HepG2 (cell line): ENCODE results near the gene NOL12. TPM values are rescaled to one million over a fixed set of nuclear protein-coding genes. Genes with fewer than 3 reads are reported as not detected.

Experiments used
- ATF7-NPFF ChIP-seq: sonication (generic); formaldehyde crosslinking; IDR thresholded peaks from 2 replicates; pipeline ENCODE4 v1.8.1; 2023; ENCODE audit warnings: mild to moderate bottlenecking, low read depth, missing genetic modification reagents, moderate library complexity
- CENPX ChIP-seq: sonication (generic); formaldehyde crosslinking; IDR thresholded peaks from 2 replicates; pipeline ENCODE4 v1.9.0; 2021; ENCODE audit warnings: mild to moderate bottlenecking, missing genetic modification reagents, moderate library complexity
- CTCF ChIP-seq: sonication (generic); formaldehyde crosslinking; IDR thresholded peaks from 2 replicates; pipeline ENCODE4 v1.5.0; 2020; ENCODE audit warnings: mild to moderate bottlenecking, missing genetic modification reagents, moderate library complexity
- DNMT1 ChIP-seq: sonication (generic); formaldehyde crosslinking; IDR thresholded peaks from 2 replicates; pipeline ENCODE4 v1.5.1; 2020; ENCODE audit warnings: mild to moderate bottlenecking, missing genetic modification reagents
- GABPA ChIP-seq, 2 experiments: IDR thresholded peaks; 2 replicates each; pipeline ENCODE4 v1.6.1; 2011 to 2016; ENCODE audit warnings: low read depth in 2 of 2, low read length in 1 of 2, missing biosample characterization in 1 of 2, missing genetic modification characterization in 1 of 2
- GZF1 ChIP-seq: sonication (generic); formaldehyde crosslinking; IDR thresholded peaks from 2 replicates; pipeline ENCODE4 v1.5.1; 2020; ENCODE audit warnings: mild to moderate bottlenecking, missing genetic modification reagents
- HNRNPH1 ChIP-seq: fragments of 200-400 bp; formaldehyde crosslinking; optimal IDR thresholded peaks from 2 replicates; pipeline ENCODE3; 2017; ENCODE audit warnings: mild to moderate bottlenecking, low read depth, low read length
- MBNL3 ChIP-seq: fragments of 250-450 bp; sonication (Bioruptor Pico); conservative IDR thresholded peaks from 2 replicates; pipeline ENCODE4 v1.8.0; 2022; ENCODE audit warnings: mild to moderate bottlenecking, inconsistent platforms
- MEF2D ChIP-seq: sonication (generic); formaldehyde crosslinking; IDR thresholded peaks from 2 replicates; pipeline ENCODE4 v1.5.1; 2020; ENCODE audit warnings: mild to moderate bottlenecking, missing genetic modification reagents
- MYNN ChIP-seq: sonication (generic); formaldehyde crosslinking; IDR thresholded peaks from 2 replicates; pipeline ENCODE4 v1.4.0; 2020; ENCODE audit warnings: mild to moderate bottlenecking, low read depth, missing genetic modification reagents
- NR3C1 ChIP-seq: sonication (generic); formaldehyde crosslinking; IDR thresholded peaks from 2 replicates; pipeline ENCODE4 v1.4.0; 2020; ENCODE audit warnings: missing genetic modification reagents
- RBM22 ChIP-seq: fragments of 200-400 bp; formaldehyde crosslinking; optimal IDR thresholded peaks from 2 replicates; pipeline ENCODE3; 2017; ENCODE audit warnings: mild to moderate bottlenecking, low read length, moderate library complexity
- REPIN1 ChIP-seq: sonication (generic); formaldehyde crosslinking; IDR thresholded peaks from 2 replicates; pipeline ENCODE4 v1.8.0; 2022; ENCODE audit warnings: missing genetic modification reagents, low read depth, mild to moderate bottlenecking, borderline replicate concordance
- SMAD9 ChIP-seq: sonication (generic); formaldehyde crosslinking; IDR thresholded peaks from 2 replicates; pipeline ENCODE4 v1.5.1; 2020; ENCODE audit warnings: mild to moderate bottlenecking, missing genetic modification reagents
- SMARCC2 ChIP-seq: fragments of 450-650 bp; IDR thresholded peaks from 2 replicates; pipeline ENCODE4 v1.6.1; 2017; ENCODE audit warnings: antibody characterized with exemption, mild to moderate bottlenecking
- SRSF4 ChIP-seq: fragments of 200-400 bp; formaldehyde crosslinking; IDR thresholded peaks from one replicate; pipeline ENCODE4 v1.6.1; 2018; ENCODE audit warnings: mild to moderate bottlenecking, low read depth, low read length, moderate library complexity; ENCODE audit not compliant: poor library complexity, severe bottlenecking
- THAP11 ChIP-seq: IDR thresholded peaks from 2 replicates; pipeline ENCODE4 v1.6.1; 2016; ENCODE audit warnings: missing biosample characterization, missing genetic modification reagents
- TMF1 ChIP-seq: sonication (generic); formaldehyde crosslinking; IDR thresholded peaks from 2 replicates; pipeline ENCODE4 v1.8.1; 2022; ENCODE audit warnings: low read depth, missing genetic modification reagents
- ZNF382 ChIP-seq: sonication (generic); formaldehyde crosslinking; IDR thresholded peaks from 2 replicates; pipeline ENCODE4 v1.5.0; 2020; ENCODE audit warnings: missing genetic modification reagents, mild to moderate bottlenecking, borderline replicate concordance
- ZNF468 ChIP-seq: sonication (generic); formaldehyde crosslinking; IDR thresholded peaks from 2 replicates; pipeline ENCODE4 v1.8.0; 2022; ENCODE audit warnings: mild to moderate bottlenecking, moderate library complexity, missing genetic modification reagents
- ZNF503 ChIP-seq: sonication (generic); formaldehyde crosslinking; IDR thresholded peaks from 2 replicates; pipeline ENCODE4 v1.4.0; 2020; ENCODE audit warnings: missing genetic modification reagents
- ZNF547 ChIP-seq: sonication (generic); formaldehyde crosslinking; IDR thresholded peaks from 2 replicates; pipeline ENCODE4 v1.5.1; 2020; ENCODE audit warnings: mild to moderate bottlenecking, missing genetic modification reagents
- ZNF550 ChIP-seq: sonication (generic); formaldehyde crosslinking; IDR thresholded peaks from 2 replicates; pipeline ENCODE4 v1.4.0; 2020; ENCODE audit warnings: mild to moderate bottlenecking, missing genetic modification reagents, borderline replicate concordance
- ZNF660 ChIP-seq: sonication (generic); formaldehyde crosslinking; IDR thresholded peaks from 2 replicates; pipeline ENCODE4 v1.5.1; 2020; ENCODE audit warnings: mild to moderate bottlenecking, low read depth, missing genetic modification reagents, borderline replicate concordance
- ZNF691 ChIP-seq: sonication (generic); formaldehyde crosslinking; IDR thresholded peaks from 2 replicates; pipeline ENCODE4 v1.4.0; 2020; ENCODE audit warnings: missing genetic modification reagents, low read depth, mild to moderate bottlenecking, borderline replicate concordance
- ZNF780A ChIP-seq: sonication (generic); formaldehyde crosslinking; IDR thresholded peaks from 2 replicates; pipeline ENCODE4 v1.8.0; 2022; ENCODE audit warnings: mild to moderate bottlenecking, missing genetic modification reagents, moderate library complexity
- ZZZ3 ChIP-seq: sonication (generic); formaldehyde crosslinking; IDR thresholded peaks from 2 replicates; pipeline ENCODE4 v1.4.0; 2020; ENCODE audit warnings: missing genetic modification reagents, mild to moderate bottlenecking, borderline replicate concordance
- polyA plus RNA-seq, 8 experiments: library from polyadenylated mRNA; depleted of rRNA in 3 of 8; stranded (reverse) in 7 of 8; unstranded in 1 of 8; fragments of >200 nt; fragmentation: Illumina TruSeq in 4 of 8; extraction: Trizol in 4 of 8; gene quantifications; 2 replicates each; pipeline versions ENCODE4 v1.2.1 to v1.2.3, GENCODE V29; 2011 to 2016; ENCODE audit warnings: low read depth in 4 of 8, missing spikeins in 1 of 8, mixed read lengths in 1 of 8; ENCODE audit not compliant: insufficient read depth in 1 of 8
- total RNA-seq, 5 experiments: library from RNA; depleted of rRNA; stranded (reverse); fragments of >200 nt; fragmentation: Illumina TruSeq; extraction: Trizol; gene quantifications; 2 replicates each; pipeline ENCODE4 v1.2.3, GENCODE V29; 2016; ENCODE audit warnings: low read depth in 1 of 5

NOL12 gene
- total and polyA plus RNA-seq, 2 of the 13 experiments (the other 11 are each of a cell fraction or from before 2014, with no cell fraction given), result 14.3 to 31.4 TPM

- TF ChIP-seq DNMT1 (no peak), ZNF550 (no peak), MBNL3 (CRISPR knock-in tag) (no peak), ZNF468 (CRISPR knock-in tag) (no peak), RBM22 (no peak), SRSF4 (no peak), MEF2D (CRISPR knock-in tag) (no peak), TMF1 (CRISPR knock-in tag) (0 out of 2 replicates have a peak, but pooled peaks have one; percentile 63), NR3C1 (CRISPR knock-in tag) (no peak), REPIN1 (CRISPR knock-in tag) (0 out of 2 replicates have a peak, but pooled peaks have one; percentile 12), THAP11 (no peak), ZNF503 (CRISPR knock-in tag) (no peak), ZNF780A (CRISPR knock-in tag) (no peak), MYNN (CRISPR knock-in tag) (no peak), HNRNPH1 (no peak), ZNF660 (CRISPR knock-in tag) (no peak), SMARCC2 (no peak), SMAD9 (CRISPR knock-in tag) (no peak), ZNF691 (CRISPR knock-in tag) (0 out of 2 replicates have a peak, but pooled peaks have one; percentile 13), ATF7-NPFF (CRISPR knock-in tag) (no peak), GABPA (IDR thresholded peaks at IDR 0.05; ENCODE audit: low read depth, low read length) (no peak), GABPA (CRISPR knock-in tag; IDR thresholded peaks at IDR 0.05; ENCODE audit: low read depth) (peak; percentile 0; the same call in 1 of the 2 replicates), GZF1 (no peak), ZNF547 (CRISPR knock-in tag) (no peak), ZZZ3 (no peak), ZNF382 (CRISPR knock-in tag) (no peak), CTCF (CRISPR knock-in tag) (no peak), CENPX (CRISPR knock-in tag) (no peak)
Measured at GRCh38 chr22:37659897-37660708, 26.0 kb upstream of the NOL12 start (continued).
